Measurements from ENCODE around the gene RGR. TPM values are rescaled to one million over a fixed set of nuclear protein-coding genes. Genes with fewer than 3 reads are reported as not detected.

RGR gene
- total and polyA plus RNA-seq, 7 experiments from 2014 or later = not detected

GRCh38 chr10:84214612-84215235, 30.1 kb upstream of the RGR start:
- ATAC-seq (peak; percentile 81), DNase-seq (peak in 4 of 9 donors; percentile 23 to 37 (median 30))
- intact Hi-C loops (cut with micrococcal nuclease) = loop anchor here (2.0 kb wide), 1 partner anchor 66 kb away; no protein-coding TSS in a partner anchor
- peaks cover 0 to 6% (median 0%) of the 10 kb centered on the region in 7 donors for H3K4me1 Mint-ChIP-seq
- Histone ChIP-seq H3K4me1 (ENCODE audit: control insufficient read depth in 2 of 2, insufficient read depth in 2 of 2, low read length in 2 of 2) (no peaks in the 10 kb centered on the region), H3K4me3 (ENCODE audit: low read length) (no peak overlapping the region), H3K9me3 (ENCODE audit: control insufficient read depth in 2 of 3, low read length in 3 of 3) (no peaks in the 10 kb centered on the region), H3K36me3 (ENCODE audit: control insufficient read depth in 2 of 3, insufficient read depth in 3 of 3, low read length in 3 of 3) (no peaks in the 10 kb centered on the region), H3K27me3 (ENCODE audit: control insufficient read depth in 2 of 2, insufficient read depth in 2 of 2, low read length in 2 of 2) (no peaks in the 10 kb centered on the region), H3K27ac (ENCODE audit: low read depth, low read length) (no peak overlapping the region)
- POLR2A ChIA-PET = no interaction called here
- peaks cover 0 to 4% (median 2%) of the 10 kb centered on the region in 11 donors for H3K9me3 Mint-ChIP-seq
- H3K27me3 Mint-ChIP-seq = peaks cover 0 to 10% (median 4%) of the 10 kb centered on the region in 5 donors
- CTCF ChIA-PET = interaction anchor here (0.6 to 2.3 kb wide), 2 partner anchors 9 to 67 kb away, joined by 3 to 10 read pairs; no protein-coding TSS in a partner anchor
- peak overlapping the region in 4 of 10 donors; percentile 11 to 51 (median 50) for H3K4me3 Mint-ChIP-seq
- peak overlapping the region in 1 of 9 donors; percentile 11 for H3K27ac Mint-ChIP-seq
- no peaks in the 10 kb centered on the region for H3K36me3 Mint-ChIP-seq

GRCh38 chr10:84216834-84217233, 28.0 kb upstream of the RGR start:
- H3K4me1 Mint-ChIP-seq = peaks cover 0 to 6% (median 0%) of the 10 kb centered on the region in 7 donors
- peaks cover 0 to 17% (median 9%) of the 10 kb centered on the region in 5 donors for H3K27me3 Mint-ChIP-seq
- H3K27ac Mint-ChIP-seq = no peak overlapping the region
- no peak overlapping the region for H3K4me3 Mint-ChIP-seq
- POLR2A ChIA-PET = no interaction called here
- DNase-seq (no peak), ATAC-seq (no peak)
- Histone ChIP-seq H3K4me3 (ENCODE audit: low read length) (no peak overlapping the region), H3K36me3 (ENCODE audit: control insufficient read depth in 2 of 3, insufficient read depth in 3 of 3, low read length in 3 of 3) (no peaks in the 10 kb centered on the region), H3K4me1 (ENCODE audit: control insufficient read depth in 2 of 2, insufficient read depth in 2 of 2, low read length in 2 of 2) (no peaks in the 10 kb centered on the region), H3K27me3 (ENCODE audit: control insufficient read depth in 2 of 2, insufficient read depth in 2 of 2, low read length in 2 of 2) (no peaks in the 10 kb centered on the region), H3K9me3 (ENCODE audit: control insufficient read depth in 2 of 3, low read length in 3 of 3) (no peaks in the 10 kb centered on the region), H3K27ac (ENCODE audit: low read depth, low read length) (no peak overlapping the region)
- CTCF ChIA-PET = interaction anchor here (1.2 kb wide), 1 partner anchor 12 kb away, joined by 3 read pairs; no protein-coding TSS in a partner anchor
- no peaks in the 10 kb centered on the region for H3K36me3 Mint-ChIP-seq
- intact Hi-C loops (cut with micrococcal nuclease) = no loop called here
- peaks cover 0 to 6% (median 2%) of the 10 kb centered on the region in 11 donors for H3K9me3 Mint-ChIP-seq

GRCh38 chr10:84217746-84218145, 27.1 kb upstream of the RGR start:
- Histone ChIP-seq H3K27me3 (ENCODE audit: control insufficient read depth in 2 of 2, insufficient read depth in 2 of 2, low read length in 2 of 2) (no peaks in the 10 kb centered on the region), H3K36me3 (ENCODE audit: control insufficient read depth in 2 of 3, insufficient read depth in 3 of 3, low read length in 3 of 3) (no peaks in the 10 kb centered on the region), H3K4me1 (ENCODE audit: control insufficient read depth in 2 of 2, insufficient read depth in 2 of 2, low read length in 2 of 2) (no peaks in the 10 kb centered on the region), H3K27ac (ENCODE audit: low read depth, low read length) (no peak overlapping the region), H3K4me3 (ENCODE audit: low read length) (no peak overlapping the region), H3K9me3 (ENCODE audit: control insufficient read depth in 2 of 3, low read length in 3 of 3) (no peaks in the 10 kb centered on the region)
- no peak for ATAC-seq
- no peak overlapping the region for H3K4me3 Mint-ChIP-seq
- ChIA-PET POLR2A (no interaction called here), CTCF (no interaction called here)
- DNase-seq = no peak
- H3K36me3 Mint-ChIP-seq = no peaks in the 10 kb centered on the region
- peaks cover 0 to 6% (median 0%) of the 10 kb centered on the region in 7 donors for H3K4me1 Mint-ChIP-seq
- H3K9me3 Mint-ChIP-seq = peaks cover 0 to 6% (median 2%) of the 10 kb centered on the region in 11 donors
- H3K27ac Mint-ChIP-seq = no peak overlapping the region
- peaks cover 0 to 18% (median 9%) of the 10 kb centered on the region in 5 donors for H3K27me3 Mint-ChIP-seq
- intact Hi-C loops (cut with micrococcal nuclease) = no loop called here

- Histone ChIP-seq H3K36me3 (ENCODE audit: control insufficient read depth in 2 of 3, insufficient read depth in 3 of 3, low read length in 3 of 3) (no peaks in the 10 kb centered on the region), H3K27ac (ENCODE audit: low read depth, low read length) (no peak overlapping the region), H3K27me3 (ENCODE audit: control insufficient read depth in 2 of 2, insufficient read depth in 2 of 2, low read length in 2 of 2) (peaks cover 0 to 2% of the 10 kb centered on the region in 2 donors), H3K9me3 (ENCODE audit: control insufficient read depth in 2 of 3, low read length in 3 of 3) (no peaks in the 10 kb centered on the region), H3K4me1 (ENCODE audit: control insufficient read depth in 2 of 2, insufficient read depth in 2 of 2, low read length in 2 of 2) (no peaks in the 10 kb centered on the region), H3K4me3 (ENCODE audit: low read length) (no peak overlapping the region)
- Mint-ChIP-seq H3K9me3 (peaks cover 0 to 6% (median 2%) of the 10 kb centered on the region in 11 donors), H3K27me3 (peaks cover 0 to 36% (median 20%) of the 10 kb centered on the region in 5 donors), H3K4me1 (no peaks in the 10 kb centered on the region), H3K36me3 (no peaks in the 10 kb centered on the region), H3K27ac (no peak overlapping the region), H3K4me3 (no peak overlapping the region)
- DNase-seq = no peak
- ChIA-PET CTCF (no interaction called here), POLR2A (no interaction called here)
- no peak for ATAC-seq
- intact Hi-C loops (cut with micrococcal nuclease) = no loop called here
These were observed 22.9 kb upstream of the RGR start for GRCh38 chr10:84221916-84222315.

- H3K27me3 Mint-ChIP-seq = peaks cover 6 to 45% (median 27%) of the 10 kb centered on the region in 5 donors
- intact Hi-C loops (cut with micrococcal nuclease) = no loop called here
- Histone ChIP-seq H3K36me3 (ENCODE audit: control insufficient read depth in 2 of 3, insufficient read depth in 3 of 3, low read length in 3 of 3) (no peaks in the 10 kb centered on the region), H3K4me3 (ENCODE audit: low read length) (no peak overlapping the region), H3K27ac (ENCODE audit: low read depth, low read length) (no peak overlapping the region), H3K27me3 (ENCODE audit: control insufficient read depth in 2 of 2, insufficient read depth in 2 of 2, low read length in 2 of 2) (peaks cover 0 to 2% of the 10 kb centered on the region in 2 donors), H3K4me1 (ENCODE audit: control insufficient read depth in 2 of 2, insufficient read depth in 2 of 2, low read length in 2 of 2) (no peaks in the 10 kb centered on the region), H3K9me3 (ENCODE audit: control insufficient read depth in 2 of 3, low read length in 3 of 3) (no peaks in the 10 kb centered on the region)
- H3K36me3 Mint-ChIP-seq = no peaks in the 10 kb centered on the region
- ATAC-seq (no peak), DNase-seq (no peak)
- ChIA-PET CTCF (interaction anchor here (0.7 kb wide), 1 partner anchor 213 kb away, joined by 3 read pairs; no protein-coding TSS in a partner anchor), POLR2A (no interaction called here)
- H3K27ac Mint-ChIP-seq = no peak overlapping the region
- no peak overlapping the region for H3K4me3 Mint-ChIP-seq
- no peaks in the 10 kb centered on the region for H3K4me1 Mint-ChIP-seq
- H3K9me3 Mint-ChIP-seq = peaks cover 0 to 2% (median 0%) of the 10 kb centered on the region in 11 donors
These were observed 20.3 kb upstream of the RGR start for GRCh38 chr10:84224411-84225028.

- Histone ChIP-seq H3K4me3 (ENCODE audit: low read length) (no peak within 1 kb of the TSS), H3K4me1 (ENCODE audit: control insufficient read depth in 2 of 2, insufficient read depth in 2 of 2, low read length in 2 of 2) (no peaks in the 10 kb centered on the region), H3K27ac (ENCODE audit: low read depth, low read length) (no peak within 1 kb of the TSS), H3K36me3 (ENCODE audit: control insufficient read depth in 2 of 3, insufficient read depth in 3 of 3, low read length in 3 of 3) (no peaks in the 10 kb centered on the region), H3K27me3 (ENCODE audit: control insufficient read depth in 2 of 2, insufficient read depth in 2 of 2, low read length in 2 of 2) (peaks cover 0 to 2% of the 10 kb centered on the region in 2 donors), H3K9me3 (ENCODE audit: control insufficient read depth in 2 of 3, low read length in 3 of 3) (no peaks in the 10 kb centered on the region)
- Mint-ChIP-seq H3K36me3 (no peaks in the 10 kb centered on the region), H3K27ac (no peak within 1 kb of the TSS), H3K9me3 (peaks cover 0 to 2% (median 0%) of the 10 kb centered on the region in 11 donors), H3K27me3 (peaks cover 8 to 42% (median 27%) of the 10 kb centered on the region in 5 donors), H3K4me3 (no peak within 1 kb of the TSS), H3K4me1 (no peaks in the 10 kb centered on the region)
- ChIA-PET POLR2A (no interaction called here), CTCF (no interaction called here)
- intact Hi-C loops (cut with micrococcal nuclease) = no loop called here
- no peak for ATAC-seq
- DNase-seq = no peak
These were observed 19.3 kb upstream of the RGR start, which contains the start of gene LRIT2 for GRCh38 chr10:84225427-84226173. TSS of gene LRIT2 (minus strand) at chr10:84225544. CDS start at chr10:84225520, 24 bp downstream.
